WTC11 (cell line): ENCODE results near the gene TRIM44. TPM values are rescaled to one million over a fixed set of nuclear protein-coding genes. Genes with fewer than 3 reads are reported as not detected.
"Not testable (repeated sequence)": the region's sequence is repeated elsewhere in the genome, so short reads cannot be mapped to it uniquely, and the experiment has no call there.

Source experiments
- ATAC-seq: fragments of 200-7000 bp; cut with Tn5 transposase; 2 replicates; pipeline ENCODE4 v1.10.0; 2021; ENCODE audit warnings: mild to moderate bottlenecking, moderate library complexity
- CTCF ChIA-PET: fragments of 300-600 bp; sonication (Branson Sonifier 250); formaldehyde crosslinking; loops from one replicate; lab custom pipeline; 2021; ENCODE audit warnings: antibody characterized with exemption; lab: Charles Lee
- POLR2A ChIA-PET: fragments of 350-600 bp; sonication (Branson Sonifier 250); formaldehyde crosslinking; loops from one replicate; lab custom pipeline; 2021; ENCODE audit warnings: antibody characterized with exemption; lab: Charles Lee
- DNase-seq: peaks from one replicate; pipeline ENCODE4 v3.0.0; 2021; ENCODE audit warnings: low spot score
- H3K27ac Mint-ChIP-seq: 2 replicates; pipeline ENCODE4 v1.8.0; 2021; ENCODE audit warnings: mixed read lengths
- H3K27me3 Mint-ChIP-seq: 2 replicates; pipeline ENCODE4 v1.8.0; 2021; ENCODE audit warnings: low read depth, mild to moderate bottlenecking, moderate library complexity, mixed read lengths
- H3K36me3 Mint-ChIP-seq: 2 replicates; pipeline ENCODE4 v1.8.0; 2021; ENCODE audit warnings: mixed read lengths
- H3K4me1 Mint-ChIP-seq: 2 replicates; pipeline ENCODE4 v1.8.0; 2022; ENCODE audit warnings: mixed read lengths
- H3K4me3 Mint-ChIP-seq: 2 replicates; pipeline ENCODE4 v1.8.0; 2021; ENCODE audit warnings: mild to moderate bottlenecking, moderate library complexity, mixed read lengths
- H3K9me3 Mint-ChIP-seq: 2 replicates; pipeline ENCODE4 v1.8.0; 2021; ENCODE audit warnings: mixed read lengths
- ESRRA ChIP-seq: sonication (generic); formaldehyde crosslinking; IDR thresholded peaks from 2 replicates; pipeline ENCODE4 v1.8.1; 2022; ENCODE audit warnings: mild to moderate bottlenecking, missing genetic modification reagents, borderline replicate concordance
- FOXJ3 ChIP-seq: sonication (generic); formaldehyde crosslinking; IDR thresholded peaks from 2 replicates; pipeline ENCODE4 v1.9.0; 2021; ENCODE audit warnings: missing genetic modification reagents, mild to moderate bottlenecking, borderline replicate concordance
- FOXK1 ChIP-seq: sonication (generic); formaldehyde crosslinking; IDR thresholded peaks from 2 replicates; pipeline ENCODE4 v1.8.0; 2022; ENCODE audit warnings: mild to moderate bottlenecking, moderate library complexity, missing genetic modification reagents
- GABPB1 ChIP-seq: sonication (generic); formaldehyde crosslinking; IDR thresholded peaks from 2 replicates; pipeline ENCODE4 v1.8.1; 2023; ENCODE audit warnings: mild to moderate bottlenecking, missing genetic modification reagents
- IRF2 ChIP-seq: sonication (generic); formaldehyde crosslinking; IDR thresholded peaks from 2 replicates; pipeline ENCODE4 v1.8.0; 2022; ENCODE audit warnings: low read depth, missing genetic modification reagents, borderline replicate concordance
- NR2C2 ChIP-seq: sonication (generic); formaldehyde crosslinking; IDR thresholded peaks from 2 replicates; pipeline ENCODE4 v1.8.0; 2022; ENCODE audit warnings: mild to moderate bottlenecking, missing genetic modification reagents
- TEAD4 ChIP-seq: sonication (generic); formaldehyde crosslinking; IDR thresholded peaks from 2 replicates; pipeline ENCODE4 v1.8.0; 2022; ENCODE audit warnings: mild to moderate bottlenecking, missing genetic modification reagents
- ZNF232 ChIP-seq: sonication (generic); formaldehyde crosslinking; IDR thresholded peaks from 2 replicates; pipeline ENCODE4 v1.8.0; 2022; ENCODE audit warnings: mild to moderate bottlenecking, missing genetic modification reagents
- total RNA-seq: library from RNA; stranded (reverse); gene quantifications from 3 replicates; pipeline ENCODE4 v1.2.3, GENCODE V29; 2021
- TF ChIP-seq, protein P1 (sequence below): sonication (generic); formaldehyde crosslinking; IDR thresholded peaks from 2 replicates; pipeline ENCODE4 v1.8.0; 2022; ENCODE audit warnings: mild to moderate bottlenecking, missing genetic modification reagents
- TF ChIP-seq, protein P2 (sequence below): sonication (generic); formaldehyde crosslinking; IDR thresholded peaks from 2 replicates; pipeline ENCODE4 v1.8.0; 2023; ENCODE audit warnings: mild to moderate bottlenecking, missing genetic modification reagents
- TF ChIP-seq, protein P3 (sequence below): fragments of 250-450 bp; sonication (Bioruptor Pico); conservative IDR thresholded peaks from 2 replicates; pipeline ENCODE4 v1.9.0; 2021; ENCODE audit warnings: mild to moderate bottlenecking
- TF ChIP-seq, protein P4 (sequence below): sonication (generic); formaldehyde crosslinking; IDR thresholded peaks from 2 replicates; pipeline ENCODE4 v1.8.1; 2023; ENCODE audit warnings: mild to moderate bottlenecking, moderate library complexity, missing genetic modification reagents
- TF ChIP-seq, protein P5 (sequence below): sonication (generic); formaldehyde crosslinking; IDR thresholded peaks from 2 replicates; pipeline ENCODE4 v1.8.0; 2023; ENCODE audit warnings: missing genetic modification reagents, mild to moderate bottlenecking, borderline replicate concordance
- TF ChIP-seq, protein P6 (sequence below): sonication (generic); formaldehyde crosslinking; IDR thresholded peaks from 2 replicates; pipeline ENCODE4 v1.8.1; 2022; ENCODE audit warnings: mild to moderate bottlenecking, missing genetic modification reagents, moderate library complexity, borderline replicate concordance
- TF ChIP-seq, protein P7 (sequence below): sonication (generic); formaldehyde crosslinking; IDR thresholded peaks from 2 replicates; pipeline ENCODE4 v1.8.0; 2022; ENCODE audit warnings: mild to moderate bottlenecking, missing genetic modification reagents
- TF ChIP-seq, protein P8 (sequence below): fragments of 250-450 bp; sonication (Bioruptor Pico); IDR thresholded peaks from 2 replicates; pipeline ENCODE4 v1.9.0; 2021; ENCODE audit warnings: mild to moderate bottlenecking

Gene TRIM44
- total RNA-seq, 1 experiment from 2014 or later = 27.4 TPM

DNA sequence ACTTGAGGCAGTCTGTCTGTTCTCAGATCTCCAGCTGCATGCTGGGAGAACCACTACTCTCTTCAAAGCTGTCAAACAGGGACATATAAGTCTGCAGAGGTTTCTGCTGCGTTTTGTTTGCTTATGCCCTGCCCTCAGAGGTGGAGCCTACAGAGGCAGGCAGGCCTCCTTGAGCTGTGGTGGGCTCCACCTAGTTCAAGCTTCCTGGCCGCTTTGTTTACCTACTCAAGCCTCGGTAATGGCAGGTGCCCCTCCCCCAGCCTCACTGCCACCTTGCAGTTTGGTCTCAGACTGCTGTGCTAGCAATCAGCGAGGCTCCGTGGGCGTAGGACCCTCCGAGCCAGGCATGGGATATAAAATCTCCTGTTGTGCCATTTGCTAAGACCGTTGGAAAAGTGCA lies 97.4 kb downstream of the TRIM44 start:
- TF ChIP-seq, protein P1, sequence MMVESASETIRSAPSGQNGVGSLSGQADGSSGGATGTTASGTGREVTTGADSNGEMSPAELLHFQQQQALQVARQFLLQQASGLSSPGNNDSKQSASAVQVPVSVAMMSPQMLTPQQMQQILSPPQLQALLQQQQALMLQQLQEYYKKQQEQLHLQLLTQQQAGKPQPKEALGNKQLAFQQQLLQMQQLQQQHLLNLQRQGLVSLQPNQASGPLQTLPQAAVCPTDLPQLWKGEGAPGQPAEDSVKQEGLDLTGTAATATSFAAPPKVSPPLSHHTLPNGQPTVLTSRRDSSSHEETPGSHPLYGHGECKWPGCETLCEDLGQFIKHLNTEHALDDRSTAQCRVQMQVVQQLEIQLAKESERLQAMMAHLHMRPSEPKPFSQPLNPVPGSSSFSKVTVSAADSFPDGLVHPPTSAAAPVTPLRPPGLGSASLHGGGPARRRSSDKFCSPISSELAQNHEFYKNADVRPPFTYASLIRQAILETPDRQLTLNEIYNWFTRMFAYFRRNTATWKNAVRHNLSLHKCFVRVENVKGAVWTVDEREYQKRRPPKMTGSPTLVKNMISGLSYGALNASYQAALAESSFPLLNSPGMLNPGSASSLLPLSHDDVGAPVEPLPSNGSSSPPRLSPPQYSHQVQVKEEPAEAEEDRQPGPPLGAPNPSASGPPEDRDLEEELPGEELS (CRISPR knock-in tag) = peak; percentile 27; the same call in 1 of the 2 replicates
- peak; percentile 86 for TF ChIP-seq FOXK1
- TF ChIP-seq, protein P2, sequence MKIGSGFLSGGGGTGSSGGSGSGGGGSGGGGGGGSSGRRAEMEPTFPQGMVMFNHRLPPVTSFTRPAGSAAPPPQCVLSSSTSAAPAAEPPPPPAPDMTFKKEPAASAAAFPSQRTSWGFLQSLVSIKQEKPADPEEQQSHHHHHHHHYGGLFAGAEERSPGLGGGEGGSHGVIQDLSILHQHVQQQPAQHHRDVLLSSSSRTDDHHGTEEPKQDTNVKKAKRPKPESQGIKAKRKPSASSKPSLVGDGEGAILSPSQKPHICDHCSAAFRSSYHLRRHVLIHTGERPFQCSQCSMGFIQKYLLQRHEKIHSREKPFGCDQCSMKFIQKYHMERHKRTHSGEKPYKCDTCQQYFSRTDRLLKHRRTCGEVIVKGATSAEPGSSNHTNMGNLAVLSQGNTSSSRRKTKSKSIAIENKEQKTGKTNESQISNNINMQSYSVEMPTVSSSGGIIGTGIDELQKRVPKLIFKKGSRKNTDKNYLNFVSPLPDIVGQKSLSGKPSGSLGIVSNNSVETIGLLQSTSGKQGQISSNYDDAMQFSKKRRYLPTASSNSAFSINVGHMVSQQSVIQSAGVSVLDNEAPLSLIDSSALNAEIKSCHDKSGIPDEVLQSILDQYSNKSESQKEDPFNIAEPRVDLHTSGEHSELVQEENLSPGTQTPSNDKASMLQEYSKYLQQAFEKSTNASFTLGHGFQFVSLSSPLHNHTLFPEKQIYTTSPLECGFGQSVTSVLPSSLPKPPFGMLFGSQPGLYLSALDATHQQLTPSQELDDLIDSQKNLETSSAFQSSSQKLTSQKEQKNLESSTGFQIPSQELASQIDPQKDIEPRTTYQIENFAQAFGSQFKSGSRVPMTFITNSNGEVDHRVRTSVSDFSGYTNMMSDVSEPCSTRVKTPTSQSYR (CRISPR knock-in tag) = peak; percentile 66; the same call in 1 of the 2 replicates

DNA sequence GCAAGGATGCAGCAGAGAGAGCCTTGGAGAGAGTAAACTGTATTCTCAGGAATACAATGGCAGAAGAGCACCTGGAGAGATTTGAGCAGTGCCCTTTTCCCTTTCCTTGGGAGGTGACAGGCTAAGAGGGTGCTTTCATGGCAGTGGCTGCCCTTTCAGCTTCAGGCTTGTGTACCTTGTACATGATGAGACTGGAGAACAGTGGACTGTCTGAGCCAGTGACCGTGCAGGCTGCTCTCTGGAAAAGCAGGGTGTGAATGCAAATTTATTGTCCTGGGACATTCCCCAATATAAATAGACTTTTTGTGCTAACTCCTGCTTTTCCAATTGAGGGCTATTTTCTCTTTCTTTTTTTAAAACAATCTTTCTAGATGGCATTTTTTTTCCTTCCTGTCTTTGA lies 99.3 kb downstream of the TRIM44 start:
- ChIA-PET CTCF (interaction anchor here (2.3 kb wide), 1 partner anchor 60 kb away, joined by 13 read pairs; no protein-coding TSS in a partner anchor), POLR2A (no interaction called here)
- Mint-ChIP-seq H3K36me3 (no peaks in the 10 kb centered on the region), H3K4me3 (no peak overlapping the region), H3K27me3 (no peaks in the 10 kb centered on the region; the same call in 1 of the 2 replicates), H3K4me1 (peaks cover 17% of the 10 kb centered on the region), H3K9me3 (no peaks in the 10 kb centered on the region), H3K27ac (no peak overlapping the region)
- DNase-seq (no peak), ATAC-seq (no peak)
- TF ChIP-seq, protein P3, sequence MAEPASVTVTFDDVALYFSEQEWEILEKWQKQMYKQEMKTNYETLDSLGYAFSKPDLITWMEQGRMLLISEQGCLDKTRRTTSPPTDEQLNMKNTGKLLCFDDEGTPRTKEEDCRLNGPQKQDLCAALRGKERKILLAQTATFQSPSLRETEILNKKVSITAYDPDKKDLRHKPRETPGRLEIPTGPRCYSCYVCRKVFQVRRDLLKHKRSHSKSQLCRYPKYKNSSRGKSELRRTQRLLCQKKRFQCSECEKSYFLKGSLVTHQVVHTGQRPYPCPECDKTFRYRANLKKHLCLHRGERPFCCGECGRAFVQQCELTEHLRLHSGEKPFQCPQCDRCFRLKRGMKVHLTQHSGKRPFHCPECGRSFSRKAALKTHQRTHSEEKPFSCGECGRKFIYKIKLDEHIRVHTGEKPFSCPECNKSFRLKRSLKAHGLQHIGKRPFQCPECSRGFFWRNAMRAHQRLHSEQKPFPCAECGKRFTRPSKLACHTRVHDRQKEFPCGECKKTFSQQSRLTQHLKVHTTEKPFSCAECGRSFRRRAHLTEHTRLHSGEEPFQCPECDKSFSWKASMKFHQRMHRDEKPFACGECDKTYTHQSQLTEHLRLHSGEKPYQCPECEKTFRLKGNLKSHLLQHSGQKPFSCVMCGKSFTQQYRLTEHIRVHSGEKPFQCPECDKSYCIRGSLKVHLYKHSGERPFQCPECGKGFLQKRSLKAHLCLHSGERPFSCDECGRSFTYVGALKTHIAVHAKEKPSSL (CRISPR knock-in tag) = no peak
- TF ChIP-seq, protein P4, sequence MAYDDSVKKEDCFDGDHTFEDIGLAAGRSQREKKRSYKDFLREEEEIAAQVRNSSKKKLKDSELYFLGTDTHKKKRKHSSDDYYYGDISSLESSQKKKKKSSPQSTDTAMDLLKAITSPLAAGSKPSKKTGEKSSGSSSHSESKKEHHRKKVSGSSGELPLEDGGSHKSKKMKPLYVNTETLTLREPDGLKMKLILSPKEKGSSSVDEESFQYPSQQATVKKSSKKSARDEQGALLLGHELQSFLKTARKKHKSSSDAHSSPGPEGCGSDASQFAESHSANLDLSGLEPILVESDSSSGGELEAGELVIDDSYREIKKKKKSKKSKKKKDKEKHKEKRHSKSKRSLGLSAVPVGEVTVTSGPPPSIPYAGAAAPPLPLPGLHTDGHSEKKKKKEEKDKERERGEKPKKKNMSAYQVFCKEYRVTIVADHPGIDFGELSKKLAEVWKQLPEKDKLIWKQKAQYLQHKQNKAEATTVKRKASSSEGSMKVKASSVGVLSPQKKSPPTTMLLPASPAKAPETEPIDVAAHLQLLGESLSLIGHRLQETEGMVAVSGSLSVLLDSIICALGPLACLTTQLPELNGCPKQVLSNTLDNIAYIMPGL (CRISPR knock-in tag) = no peak
- no peak for TF ChIP-seq ESRRA (CRISPR knock-in tag)
- TF ChIP-seq IRF2 (CRISPR knock-in tag) = no peak
- TF ChIP-seq, protein P5, sequence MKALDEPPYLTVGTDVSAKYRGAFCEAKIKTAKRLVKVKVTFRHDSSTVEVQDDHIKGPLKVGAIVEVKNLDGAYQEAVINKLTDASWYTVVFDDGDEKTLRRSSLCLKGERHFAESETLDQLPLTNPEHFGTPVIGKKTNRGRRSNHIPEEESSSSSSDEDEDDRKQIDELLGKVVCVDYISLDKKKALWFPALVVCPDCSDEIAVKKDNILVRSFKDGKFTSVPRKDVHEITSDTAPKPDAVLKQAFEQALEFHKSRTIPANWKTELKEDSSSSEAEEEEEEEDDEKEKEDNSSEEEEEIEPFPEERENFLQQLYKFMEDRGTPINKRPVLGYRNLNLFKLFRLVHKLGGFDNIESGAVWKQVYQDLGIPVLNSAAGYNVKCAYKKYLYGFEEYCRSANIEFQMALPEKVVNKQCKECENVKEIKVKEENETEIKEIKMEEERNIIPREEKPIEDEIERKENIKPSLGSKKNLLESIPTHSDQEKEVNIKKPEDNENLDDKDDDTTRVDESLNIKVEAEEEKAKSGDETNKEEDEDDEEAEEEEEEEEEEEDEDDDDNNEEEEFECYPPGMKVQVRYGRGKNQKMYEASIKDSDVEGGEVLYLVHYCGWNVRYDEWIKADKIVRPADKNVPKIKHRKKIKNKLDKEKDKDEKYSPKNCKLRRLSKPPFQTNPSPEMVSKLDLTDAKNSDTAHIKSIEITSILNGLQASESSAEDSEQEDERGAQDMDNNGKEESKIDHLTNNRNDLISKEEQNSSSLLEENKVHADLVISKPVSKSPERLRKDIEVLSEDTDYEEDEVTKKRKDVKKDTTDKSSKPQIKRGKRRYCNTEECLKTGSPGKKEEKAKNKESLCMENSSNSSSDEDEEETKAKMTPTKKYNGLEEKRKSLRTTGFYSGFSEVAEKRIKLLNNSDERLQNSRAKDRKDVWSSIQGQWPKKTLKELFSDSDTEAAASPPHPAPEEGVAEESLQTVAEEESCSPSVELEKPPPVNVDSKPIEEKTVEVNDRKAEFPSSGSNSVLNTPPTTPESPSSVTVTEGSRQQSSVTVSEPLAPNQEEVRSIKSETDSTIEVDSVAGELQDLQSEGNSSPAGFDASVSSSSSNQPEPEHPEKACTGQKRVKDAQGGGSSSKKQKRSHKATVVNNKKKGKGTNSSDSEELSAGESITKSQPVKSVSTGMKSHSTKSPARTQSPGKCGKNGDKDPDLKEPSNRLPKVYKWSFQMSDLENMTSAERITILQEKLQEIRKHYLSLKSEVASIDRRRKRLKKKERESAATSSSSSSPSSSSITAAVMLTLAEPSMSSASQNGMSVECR (CRISPR knock-in tag) = no peak
- TF ChIP-seq, protein P6, sequence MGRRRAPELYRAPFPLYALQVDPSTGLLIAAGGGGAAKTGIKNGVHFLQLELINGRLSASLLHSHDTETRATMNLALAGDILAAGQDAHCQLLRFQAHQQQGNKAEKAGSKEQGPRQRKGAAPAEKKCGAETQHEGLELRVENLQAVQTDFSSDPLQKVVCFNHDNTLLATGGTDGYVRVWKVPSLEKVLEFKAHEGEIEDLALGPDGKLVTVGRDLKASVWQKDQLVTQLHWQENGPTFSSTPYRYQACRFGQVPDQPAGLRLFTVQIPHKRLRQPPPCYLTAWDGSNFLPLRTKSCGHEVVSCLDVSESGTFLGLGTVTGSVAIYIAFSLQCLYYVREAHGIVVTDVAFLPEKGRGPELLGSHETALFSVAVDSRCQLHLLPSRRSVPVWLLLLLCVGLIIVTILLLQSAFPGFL = no peak
- no peak for TF ChIP-seq ZNF232 (CRISPR knock-in tag)
- TF ChIP-seq TEAD4 (CRISPR knock-in tag) = no peak
- no peak for TF ChIP-seq NR2C2
- TF ChIP-seq FOXJ3 = no peak
- TF ChIP-seq, protein P7, sequence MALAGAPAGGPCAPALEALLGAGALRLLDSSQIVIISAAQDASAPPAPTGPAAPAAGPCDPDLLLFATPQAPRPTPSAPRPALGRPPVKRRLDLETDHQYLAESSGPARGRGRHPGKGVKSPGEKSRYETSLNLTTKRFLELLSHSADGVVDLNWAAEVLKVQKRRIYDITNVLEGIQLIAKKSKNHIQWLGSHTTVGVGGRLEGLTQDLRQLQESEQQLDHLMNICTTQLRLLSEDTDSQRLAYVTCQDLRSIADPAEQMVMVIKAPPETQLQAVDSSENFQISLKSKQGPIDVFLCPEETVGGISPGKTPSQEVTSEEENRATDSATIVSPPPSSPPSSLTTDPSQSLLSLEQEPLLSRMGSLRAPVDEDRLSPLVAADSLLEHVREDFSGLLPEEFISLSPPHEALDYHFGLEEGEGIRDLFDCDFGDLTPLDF = no peak
- TF ChIP-seq, protein P8, sequence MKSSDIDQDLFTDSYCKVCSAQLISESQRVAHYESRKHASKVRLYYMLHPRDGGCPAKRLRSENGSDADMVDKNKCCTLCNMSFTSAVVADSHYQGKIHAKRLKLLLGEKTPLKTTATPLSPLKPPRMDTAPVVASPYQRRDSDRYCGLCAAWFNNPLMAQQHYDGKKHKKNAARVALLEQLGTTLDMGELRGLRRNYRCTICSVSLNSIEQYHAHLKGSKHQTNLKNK (CRISPR knock-in tag) = no peak
- TF ChIP-seq GABPB1 = no peak

More for the DNA sequence above, 97.4 kb downstream of the TRIM44 start:
- H3K9me3 Mint-ChIP-seq, H3K36me3 Mint-ChIP-seq, POLR2A ChIA-PET, H3K27ac Mint-ChIP-seq, ATAC-seq, H3K27me3 Mint-ChIP-seq: not testable (repeated sequence)
- peaks cover 17% of the 10 kb centered on the region for H3K4me1 Mint-ChIP-seq
- DNase-seq = peak; percentile 60
- H3K4me3 Mint-ChIP-seq = peak overlapping the region; percentile 39
- CTCF ChIA-PET = interaction anchor here (1.4 kb wide), 1 partner anchor 62 kb away, joined by 10 read pairs; no protein-coding TSS in a partner anchor
